Fibroblast of skin of scalp (primary cell): ENCODE data around the gene FAM149A.
A peak's percentile ranks its signal among the peaks of the same experiment; 100 is the strongest.

Experiments used
- DNase-seq: peaks from one replicate; pipeline ENCODE4 v3.0.0-alpha.2; 2013

The FAM149A gene

DNA sequence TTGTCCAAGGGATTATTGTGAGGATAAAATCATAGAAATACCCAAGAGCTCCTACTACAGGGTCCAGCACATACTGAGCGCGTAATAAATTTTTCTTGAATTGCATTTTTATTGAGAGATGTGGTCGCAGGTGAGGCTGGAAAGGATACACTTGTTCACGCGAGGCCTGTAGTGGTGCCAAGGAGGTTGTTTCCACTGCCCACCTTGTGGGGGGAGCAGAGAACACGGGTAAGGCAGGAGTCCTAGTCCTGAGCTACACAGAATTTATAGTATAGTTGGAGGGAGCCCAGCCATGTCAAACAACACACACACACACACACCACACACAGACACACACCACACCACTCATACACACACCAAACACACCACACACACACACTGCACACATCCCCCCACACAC lies 55.1 kb downstream of the FAM149A start:
- no peak for DNase-seq

DNA sequence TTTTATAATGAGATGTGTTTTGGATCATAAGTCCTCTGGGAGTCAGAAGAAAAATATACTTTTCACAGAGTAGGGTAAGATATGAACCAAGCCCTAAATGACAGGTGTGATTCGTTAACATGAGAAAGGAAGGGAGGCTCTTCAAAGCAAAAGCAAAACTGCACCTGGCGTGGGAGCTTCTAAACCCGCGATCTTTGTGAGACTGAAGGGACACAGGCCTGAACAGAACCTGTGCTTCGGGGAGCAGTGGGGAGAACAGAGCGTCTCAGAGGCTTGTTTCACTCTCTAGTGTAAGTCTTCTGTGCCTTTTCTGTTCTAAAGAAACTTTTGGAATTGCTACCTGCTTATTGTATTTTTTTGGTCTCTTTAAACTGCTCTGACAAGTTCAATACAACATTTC lies 56.6 kb downstream of the FAM149A start:
- DNase-seq, result no peak

DNA sequence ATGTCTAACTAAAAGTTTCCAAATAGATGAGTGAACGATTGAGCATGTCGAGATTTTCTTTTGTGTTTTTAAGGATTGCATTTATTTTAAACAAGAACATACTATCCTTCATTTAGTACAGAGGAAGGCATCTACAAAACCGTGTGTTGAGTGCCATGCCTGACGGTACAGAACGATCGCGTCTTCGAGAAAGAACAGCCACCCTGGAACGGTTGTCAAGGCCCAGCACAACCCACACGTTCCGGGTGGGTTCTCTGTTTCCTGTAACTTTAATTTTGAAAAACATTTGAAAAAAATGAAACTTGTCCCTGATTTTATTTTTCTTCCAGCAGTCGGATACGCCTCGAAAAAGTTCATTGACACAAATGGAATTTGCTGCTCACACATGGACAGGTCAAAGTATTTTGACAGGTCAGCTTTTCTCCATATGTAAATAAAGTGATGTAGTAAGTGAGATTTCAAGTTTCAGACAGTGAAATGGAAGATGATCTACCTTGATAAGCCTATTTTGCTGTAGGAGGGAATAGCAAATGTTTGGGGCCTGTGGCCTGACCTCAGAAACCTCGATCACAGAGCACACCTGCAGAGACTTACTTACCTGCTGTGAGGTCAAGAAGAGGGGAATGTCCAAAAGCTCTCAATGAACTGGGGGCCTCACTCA lies 62.5 kb downstream of the FAM149A start:
- DNase-seq, result no peak

DNA sequence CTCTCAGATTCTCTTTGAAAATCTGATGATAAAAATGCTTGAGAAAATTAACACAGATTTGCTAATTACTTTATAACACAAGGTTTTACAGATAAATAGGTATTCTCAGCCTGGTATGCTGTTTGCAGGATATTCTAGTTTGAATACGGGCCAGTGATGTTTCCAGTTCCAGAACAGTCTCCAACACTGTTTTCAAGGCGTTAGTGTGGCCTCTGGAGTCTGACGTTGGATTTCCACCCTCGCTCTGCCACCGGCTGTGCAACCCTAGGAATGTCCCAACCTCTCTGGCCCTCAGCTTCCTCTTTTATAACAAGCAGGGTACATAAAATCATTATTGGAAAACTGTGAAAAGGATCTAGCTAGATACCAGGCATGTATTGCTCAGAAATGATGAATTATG lies 63.1 kb downstream of the FAM149A start:
- no peak for DNase-seq

DNA sequence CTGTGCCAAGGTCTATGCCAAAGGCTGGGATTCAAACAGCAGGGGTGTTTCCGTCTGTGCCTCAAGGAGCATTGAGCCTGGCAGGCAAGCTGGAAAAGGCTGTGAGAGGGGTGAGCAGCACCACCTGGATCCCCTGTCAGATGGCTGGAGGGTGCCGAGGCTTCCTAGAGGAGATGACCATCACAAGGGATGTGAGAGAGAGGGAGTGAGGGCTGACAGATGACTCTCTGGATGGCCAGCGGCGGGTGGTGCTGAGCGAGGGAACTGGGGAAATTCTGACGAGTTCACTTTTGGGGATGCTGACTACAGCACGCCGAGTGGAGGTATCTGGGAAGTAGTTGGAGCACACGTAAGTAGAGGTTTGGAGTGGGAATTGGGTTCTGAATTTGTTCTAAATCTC lies 64.2 kb downstream of the FAM149A start:
- DNase-seq, result no peak

DNA sequence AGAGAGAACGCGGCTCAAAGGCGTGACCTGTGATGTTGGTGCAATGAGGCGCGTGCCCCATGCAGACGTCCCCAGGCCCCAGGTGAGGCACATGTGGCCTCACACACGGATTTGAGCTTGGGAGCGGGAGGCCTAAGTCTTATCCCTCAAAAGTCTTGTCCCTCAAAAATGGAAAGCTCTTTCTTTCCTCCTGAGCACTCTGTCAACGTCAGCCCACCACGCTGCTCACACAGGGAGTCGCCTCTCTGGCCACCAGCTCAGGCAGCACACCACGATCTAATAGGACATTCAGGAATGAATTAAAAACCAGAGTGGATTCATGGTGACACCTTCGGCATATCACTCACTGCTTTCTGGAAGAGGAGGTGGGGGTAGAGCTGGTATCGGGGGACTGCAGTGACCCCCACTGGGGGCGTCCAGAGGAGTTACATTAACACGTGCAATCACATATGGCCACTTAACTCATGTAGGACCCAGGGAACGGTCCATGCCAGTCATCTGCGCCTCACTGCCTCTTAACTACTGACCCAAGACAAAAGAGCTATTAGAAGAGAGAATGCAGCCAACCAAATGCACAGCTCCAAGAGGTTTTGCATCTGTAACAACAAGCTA lies 64.9 kb downstream of the FAM149A start:
- DNase-seq, result no peak

DNA sequence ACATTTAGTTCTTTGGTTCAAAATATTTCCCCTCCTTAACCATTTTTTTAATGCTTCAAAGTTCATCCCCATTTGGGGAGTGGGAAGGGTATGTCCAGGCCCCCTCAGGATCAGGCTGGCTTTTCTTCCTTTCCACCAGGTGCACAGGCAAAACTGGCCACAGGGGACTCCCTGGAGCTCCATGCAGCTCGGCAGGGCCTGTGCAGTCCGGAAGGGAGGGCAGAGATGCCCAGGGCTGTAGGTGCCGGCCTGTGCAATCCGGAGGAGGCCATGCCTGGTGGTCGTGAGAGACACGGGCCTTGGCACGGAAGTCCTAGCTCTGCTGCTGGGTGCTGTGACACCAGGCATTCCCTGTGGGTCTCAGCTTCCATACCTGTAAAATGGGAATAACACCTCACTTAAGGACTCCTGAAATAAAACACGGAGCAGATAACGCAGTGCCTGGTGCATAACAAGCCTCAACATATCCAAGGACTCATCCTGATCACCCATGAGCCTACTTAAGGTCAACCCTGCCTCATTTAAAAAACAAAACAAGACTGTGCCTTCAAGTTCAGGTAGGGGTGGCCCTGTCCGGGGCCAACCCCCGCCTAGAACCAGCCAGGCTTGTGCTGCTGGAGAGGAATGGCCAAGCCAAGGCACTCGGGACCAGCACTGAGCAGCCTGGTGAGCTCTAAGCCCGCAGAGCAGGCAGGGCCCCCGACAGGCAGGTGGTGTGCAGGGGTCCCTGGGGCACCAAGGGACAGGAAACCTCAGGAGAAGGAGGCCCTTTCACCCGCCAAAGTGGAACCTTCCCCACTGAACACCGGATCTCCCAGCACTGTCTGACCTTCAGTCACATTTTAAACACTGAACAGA lies 65.7 kb downstream of the FAM149A start:
- no peak for DNase-seq

DNA sequence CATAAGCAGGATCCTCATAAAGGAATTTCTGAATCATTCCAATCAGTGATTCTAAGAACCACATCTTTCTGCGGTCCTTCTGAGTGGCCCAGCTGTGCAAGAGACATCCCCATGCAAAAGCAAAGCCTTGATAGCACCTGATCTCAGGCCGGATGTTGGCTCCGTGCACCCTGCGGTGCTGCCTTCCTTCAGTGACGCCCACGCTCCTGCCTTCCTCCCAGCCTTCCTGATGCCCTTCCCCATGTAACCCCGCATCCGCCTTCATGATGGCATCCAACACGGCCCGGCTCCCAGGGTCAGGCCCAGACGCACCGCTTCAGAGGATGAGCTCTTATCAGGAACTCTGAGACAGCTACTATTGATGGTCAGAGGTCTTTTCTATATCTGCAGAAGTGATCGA lies 66.5 kb downstream of the FAM149A start:
- no peak for DNase-seq

DNA sequence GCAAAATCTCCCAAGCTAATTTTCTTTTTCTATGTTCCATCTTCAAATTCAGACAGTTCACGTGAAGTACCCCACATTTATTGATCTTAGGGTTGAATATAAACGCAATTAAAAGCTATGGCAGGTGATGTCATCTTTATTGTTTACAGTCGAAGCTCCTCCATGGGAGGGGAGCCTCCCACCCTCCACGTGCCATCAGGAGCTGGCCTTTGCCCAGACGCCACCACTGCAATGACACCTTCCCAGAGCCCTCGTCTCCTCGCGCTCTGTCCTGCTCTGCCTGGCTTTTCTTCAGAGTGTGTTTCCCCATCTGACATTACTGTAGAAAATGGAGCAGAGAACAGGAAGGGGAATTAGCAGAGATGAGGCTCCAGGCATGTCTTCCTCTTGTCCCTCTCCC lies 68.0 kb downstream of the FAM149A start:
- no peak for DNase-seq

DNA sequence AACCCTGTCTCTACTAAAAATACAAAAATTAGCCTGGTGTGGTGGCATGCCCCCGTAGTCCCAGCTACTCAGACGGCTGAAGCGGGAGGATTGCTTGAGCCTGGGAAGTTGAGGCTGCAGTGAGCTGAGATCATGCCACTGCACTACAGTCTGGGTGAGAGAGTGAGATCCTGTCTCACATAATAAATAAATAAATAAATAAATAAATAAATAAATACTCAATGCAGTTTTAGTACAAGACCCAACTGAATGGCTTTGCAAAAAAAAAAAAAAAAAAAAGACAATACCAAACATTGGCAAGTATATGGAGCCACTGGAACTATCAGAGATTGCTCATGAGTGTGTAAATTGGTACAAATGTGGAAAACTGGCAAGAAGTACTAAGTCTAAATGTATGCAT lies 83.6 kb downstream of the FAM149A start:
- no peak for DNase-seq

DNA sequence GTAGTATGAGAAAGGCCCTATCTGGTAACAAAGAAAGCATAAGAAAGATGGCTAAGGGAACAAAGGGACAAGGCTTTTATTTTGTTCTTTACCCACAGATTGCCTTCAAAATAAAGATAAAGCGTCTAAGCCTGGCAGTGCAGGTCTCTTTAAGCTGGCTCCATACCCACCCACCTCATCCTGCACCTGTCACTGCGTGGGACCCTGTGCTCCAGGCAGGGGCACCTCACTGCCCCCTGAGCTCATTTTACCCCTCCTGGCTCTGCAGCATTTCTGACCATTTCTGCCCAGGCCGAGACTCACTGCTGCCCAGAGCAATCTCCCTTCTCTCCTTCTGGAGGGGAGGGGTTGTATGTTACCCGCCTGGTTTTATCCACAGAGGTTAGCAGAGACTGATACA lies 85.2 kb downstream of the FAM149A start:
- no peak for DNase-seq

DNA sequence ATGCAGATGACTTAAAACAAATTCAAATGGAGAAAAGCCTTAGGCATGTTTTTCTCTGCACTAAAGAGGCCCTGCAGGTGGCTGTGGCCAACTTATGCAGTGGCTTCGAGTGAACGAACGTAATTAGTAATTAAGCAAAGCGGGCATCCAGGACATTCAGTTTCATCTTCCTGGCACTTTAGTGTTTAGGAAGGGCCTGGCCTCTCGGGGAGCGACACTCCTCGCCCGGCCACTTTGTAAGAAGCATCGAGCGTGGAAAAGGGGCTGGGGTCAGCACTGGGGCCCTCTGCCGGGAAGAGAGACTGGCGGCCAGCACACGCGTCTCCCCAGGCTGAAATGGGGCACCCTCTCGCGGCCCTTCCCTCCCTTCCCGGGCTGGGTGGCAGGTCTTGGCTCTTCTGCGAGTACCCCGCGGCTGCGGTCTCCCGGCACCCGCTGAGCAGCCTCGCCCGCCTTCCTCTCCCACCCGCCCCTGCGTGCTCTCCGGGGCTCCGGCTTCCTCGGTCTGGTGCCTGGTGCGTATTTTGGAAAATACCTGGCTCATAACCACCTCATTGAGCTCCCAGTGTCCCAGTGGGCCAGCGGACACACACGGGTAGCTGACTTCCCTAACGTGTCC lies 86.2 kb downstream of the FAM149A start:
- no peak for DNase-seq

DNA sequence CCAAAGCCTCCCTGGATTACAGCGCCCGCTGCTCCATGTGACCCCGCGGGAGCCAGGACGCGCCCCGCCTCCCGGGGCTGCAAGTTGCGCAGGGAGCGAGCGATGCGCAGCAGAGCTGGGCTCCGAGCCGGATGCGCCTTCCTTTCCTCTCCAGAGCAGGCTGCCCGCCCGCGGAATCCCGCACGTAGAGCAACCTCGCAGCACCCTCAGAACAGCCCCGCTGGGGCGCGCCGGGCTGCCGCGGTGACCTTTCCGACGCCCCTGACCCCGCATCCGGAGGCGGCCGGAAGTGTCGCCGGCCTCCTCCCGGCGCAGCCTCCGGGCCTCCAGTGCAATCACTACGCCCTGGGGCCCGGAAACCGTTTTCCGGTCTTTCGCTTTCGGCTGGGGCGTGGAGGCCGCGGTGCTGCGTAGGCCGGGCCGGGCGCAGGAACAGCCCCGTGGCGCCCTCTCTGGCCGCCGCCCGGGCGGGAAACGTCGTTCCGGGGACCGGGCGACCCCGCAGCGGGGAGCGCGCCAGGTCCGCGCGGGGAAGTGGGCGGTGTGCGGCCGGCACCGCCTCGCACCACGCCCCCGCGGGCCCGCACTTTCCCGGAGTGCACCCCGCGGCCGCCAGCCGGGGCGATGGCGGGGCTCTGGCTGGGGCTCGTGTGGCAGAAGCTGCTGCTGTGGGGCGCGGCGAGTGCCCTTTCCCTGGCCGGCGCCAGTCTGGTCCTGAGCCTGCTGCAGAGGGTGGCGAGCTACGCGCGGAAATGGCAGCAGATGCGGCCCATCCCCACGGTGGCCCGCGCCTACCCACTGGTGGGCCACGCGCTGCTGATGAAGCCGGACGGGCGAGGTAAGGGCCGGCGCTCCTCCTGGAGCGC lies 86.9 kb downstream of the FAM149A start, which contains the start of gene CYP4V2:
CYP4V2 (plus strand) TSS at position 368 of the 866 bp plus-strand sequence; CDS start at position 625, 257 bp downstream.
- peak; percentile 82 for DNase-seq

DNA sequence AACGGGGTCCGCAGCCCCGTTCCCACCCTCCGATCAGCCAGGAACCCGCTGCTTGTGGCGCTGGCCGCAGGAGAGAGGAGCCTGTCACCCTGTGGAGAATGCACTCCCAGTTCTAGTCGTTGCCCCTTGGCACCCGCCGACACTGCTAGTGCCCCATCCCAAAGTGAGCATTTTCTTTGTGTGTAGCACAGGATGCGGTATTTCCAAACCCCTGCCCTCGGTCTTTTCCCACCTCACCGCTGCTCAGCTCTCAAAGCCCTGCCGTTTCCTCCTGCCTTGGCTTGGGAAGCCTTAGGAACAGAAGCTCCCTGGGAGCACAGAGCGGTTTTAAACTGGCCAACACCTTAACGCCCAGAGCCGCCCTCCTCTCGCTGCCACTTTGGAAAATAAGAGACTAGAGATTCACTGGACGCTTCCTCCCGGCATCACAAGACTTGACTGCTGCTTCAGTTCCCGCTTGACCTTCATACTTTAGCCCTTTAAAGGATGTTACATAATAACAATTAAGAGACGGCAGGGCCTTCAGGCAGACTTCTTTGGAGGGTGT lies 87.6 kb downstream of the FAM149A start:
- peak; percentile 36 for DNase-seq

DNA sequence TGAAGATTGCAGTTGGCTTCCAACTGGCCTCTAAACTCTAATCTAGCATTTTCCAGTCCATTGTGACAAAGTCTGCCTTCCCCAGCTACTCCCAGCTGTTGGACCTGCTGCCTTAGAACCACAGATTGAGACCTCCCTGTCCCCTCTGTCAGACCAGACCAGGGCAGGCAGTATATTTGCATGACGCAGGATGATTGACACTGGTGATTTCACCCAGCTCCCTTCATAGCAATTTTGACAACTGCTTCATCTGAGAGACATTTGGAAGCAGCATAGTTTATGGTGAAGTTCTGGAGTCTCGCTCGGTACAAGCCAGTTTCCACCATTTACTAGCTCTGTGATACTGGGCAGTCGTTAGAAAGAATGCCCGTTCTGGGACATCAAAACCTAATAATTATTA lies 89.3 kb downstream of the FAM149A start:
- no peak for DNase-seq

DNA sequence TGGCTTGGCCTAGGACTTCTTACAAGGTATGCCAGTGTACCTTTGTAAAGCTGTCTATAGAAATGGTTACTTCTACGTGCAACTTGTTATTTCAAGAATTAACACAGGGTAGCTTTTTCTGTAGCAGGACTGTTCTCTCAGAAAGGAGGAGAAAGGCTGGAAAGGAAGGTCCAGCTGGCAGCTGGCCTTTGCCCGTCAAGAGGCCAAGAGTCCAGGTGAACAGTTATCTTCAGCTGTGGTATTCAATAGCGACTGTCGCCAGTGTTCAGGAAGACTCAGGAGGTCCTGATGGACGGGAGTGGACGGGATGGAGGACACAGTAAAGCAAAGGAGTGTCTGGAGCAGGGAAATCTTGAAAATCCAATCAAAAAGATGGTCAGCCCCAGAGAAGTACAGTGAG lies 91.6 kb downstream of the FAM149A start:
- no peak for DNase-seq

DNA sequence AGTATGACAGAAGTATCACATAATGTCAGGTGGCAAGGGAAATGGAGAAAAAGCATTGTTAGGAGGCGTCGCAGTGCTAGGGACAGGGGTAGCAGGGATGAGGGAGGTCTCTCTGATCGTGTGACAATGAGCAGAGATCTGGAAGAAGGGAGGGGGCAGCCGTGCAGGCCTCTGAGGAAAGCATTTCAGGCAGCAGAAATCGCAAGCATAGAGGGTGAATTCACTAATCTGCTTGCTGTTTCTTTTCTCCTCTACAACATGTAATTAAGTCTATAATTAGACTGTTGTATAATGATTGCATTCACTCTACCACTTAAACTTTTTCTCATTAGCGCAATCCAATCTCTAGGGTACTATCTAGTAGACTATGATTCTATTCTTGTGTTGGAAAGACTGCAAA lies 96.0 kb downstream of the FAM149A start:
- DNase-seq, result no peak

DNA sequence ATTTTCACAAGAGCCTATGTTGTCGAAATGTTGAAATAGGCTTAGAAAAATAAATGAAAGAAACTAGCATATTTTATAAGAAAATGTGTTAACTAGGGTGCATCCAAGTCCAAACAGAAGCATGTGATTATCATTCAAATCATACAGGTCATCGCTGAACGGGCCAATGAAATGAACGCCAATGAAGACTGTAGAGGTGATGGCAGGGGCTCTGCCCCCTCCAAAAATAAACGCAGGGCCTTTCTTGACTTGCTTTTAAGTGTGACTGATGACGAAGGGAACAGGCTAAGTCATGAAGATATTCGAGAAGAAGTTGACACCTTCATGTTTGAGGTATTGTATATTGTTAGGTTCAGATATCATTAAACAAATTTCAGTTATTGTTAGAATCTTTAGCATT lies 96.5 kb downstream of the FAM149A start:
- no peak for DNase-seq

DNA sequence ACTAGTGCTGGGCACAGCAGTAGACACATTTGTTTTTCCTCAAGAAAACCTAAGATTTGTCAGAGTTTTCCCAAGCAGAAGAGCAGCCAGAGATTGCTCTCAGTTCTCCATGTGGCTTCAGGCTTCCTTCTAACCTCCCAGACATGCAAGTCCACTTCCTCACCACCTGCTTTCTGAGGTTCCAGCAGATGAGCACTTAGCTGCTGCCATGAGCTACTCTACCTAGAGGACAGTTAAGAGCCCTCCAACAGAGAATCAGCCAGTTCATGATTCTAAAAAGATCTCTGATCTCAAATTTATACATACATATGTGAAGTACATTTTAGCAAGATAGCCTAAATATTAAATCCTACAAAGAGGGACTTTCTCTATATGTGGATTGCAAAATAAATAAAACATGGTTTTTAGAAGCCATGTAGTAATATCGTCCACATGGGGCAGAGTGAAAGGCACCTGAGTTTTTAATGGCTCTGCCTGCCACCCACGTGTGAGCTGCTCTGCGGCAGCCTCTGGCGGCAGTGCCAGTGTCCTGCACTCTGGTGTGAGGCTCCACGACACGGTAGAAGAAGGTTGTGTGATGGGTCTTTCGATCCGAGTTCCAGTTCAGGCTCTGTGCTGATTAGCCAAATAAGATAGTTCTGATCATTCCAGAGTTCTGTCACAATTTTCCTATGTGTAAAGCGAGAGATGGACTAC lies 97.2 kb downstream of the FAM149A start:
- peak; percentile 14 for DNase-seq

DNA sequence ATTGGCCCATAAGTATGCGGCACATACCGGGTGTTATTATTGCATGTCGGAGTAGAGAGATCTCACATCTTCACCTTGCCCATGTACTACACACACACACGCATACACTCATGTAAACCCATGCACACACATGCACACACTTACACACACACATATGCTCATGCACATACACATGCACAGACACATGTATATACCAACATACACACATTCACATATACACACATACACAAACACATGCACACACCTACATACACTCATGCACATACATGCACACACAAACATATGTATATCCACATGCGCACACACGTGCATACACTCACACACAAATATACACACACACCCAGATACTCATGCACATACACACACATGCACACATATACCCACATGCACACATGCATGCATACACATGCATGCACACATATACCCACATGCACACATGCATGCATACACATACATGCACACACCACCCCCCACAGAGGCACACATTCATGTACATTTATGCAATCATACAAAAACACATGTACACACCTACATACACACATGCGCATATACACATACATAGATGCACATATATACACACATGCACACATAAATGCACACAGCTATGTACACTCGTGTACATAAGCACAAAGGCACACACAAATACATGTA lies 98.1 kb downstream of the FAM149A start:
- DNase-seq, result no peak

DNA sequence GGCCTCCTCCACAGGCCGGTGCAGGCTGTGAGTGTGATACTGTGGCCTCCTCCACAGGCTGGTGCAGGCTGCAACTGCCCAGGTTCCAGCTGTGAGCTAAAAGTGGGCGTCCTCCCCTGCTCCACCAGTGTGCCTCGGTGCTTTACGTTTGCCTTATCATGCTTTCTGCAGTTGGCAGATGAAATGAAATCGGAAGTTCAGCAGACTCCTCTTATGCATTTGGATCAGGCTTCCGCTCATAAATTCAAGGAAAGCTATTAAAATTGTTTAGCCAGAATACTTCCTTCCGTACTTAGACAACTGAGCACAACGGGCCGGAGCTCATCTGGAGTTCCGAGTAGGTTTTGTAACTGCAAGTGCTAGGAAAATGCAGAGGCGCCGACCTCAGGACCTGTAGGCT lies 98.9 kb downstream of the FAM149A start:
- no peak for DNase-seq
